ENCODE measurements around the gene AEN.
A peak's percentile ranks its signal among the peaks of the same experiment; 100 is the strongest.

The AEN gene

DNA sequence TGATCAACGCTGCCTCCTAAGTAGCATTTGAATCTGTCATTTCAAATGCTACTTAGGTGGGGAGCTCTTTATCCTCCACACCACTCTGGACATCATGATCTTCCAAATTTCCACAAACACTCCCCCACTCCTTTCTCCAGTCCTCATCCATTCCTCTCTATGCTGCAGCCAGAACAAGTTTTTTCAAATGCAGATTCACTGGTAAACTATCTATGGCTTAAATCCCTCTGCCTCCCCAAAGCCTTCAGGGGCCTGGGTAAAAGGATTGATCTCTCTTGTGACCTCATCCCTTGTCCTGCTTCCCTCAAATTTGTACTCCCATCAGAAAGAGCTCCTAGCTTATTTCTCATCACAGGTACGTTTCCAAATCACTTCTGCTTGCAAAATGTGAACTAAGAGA is 1.3 kb upstream of the AEN start:
- H3K4me3 ChIP-seq (replicated peaks; ENCODE audit: low read depth, low read length): no peak overlapping the region
- TF ChIP-seq, protein P1, sequence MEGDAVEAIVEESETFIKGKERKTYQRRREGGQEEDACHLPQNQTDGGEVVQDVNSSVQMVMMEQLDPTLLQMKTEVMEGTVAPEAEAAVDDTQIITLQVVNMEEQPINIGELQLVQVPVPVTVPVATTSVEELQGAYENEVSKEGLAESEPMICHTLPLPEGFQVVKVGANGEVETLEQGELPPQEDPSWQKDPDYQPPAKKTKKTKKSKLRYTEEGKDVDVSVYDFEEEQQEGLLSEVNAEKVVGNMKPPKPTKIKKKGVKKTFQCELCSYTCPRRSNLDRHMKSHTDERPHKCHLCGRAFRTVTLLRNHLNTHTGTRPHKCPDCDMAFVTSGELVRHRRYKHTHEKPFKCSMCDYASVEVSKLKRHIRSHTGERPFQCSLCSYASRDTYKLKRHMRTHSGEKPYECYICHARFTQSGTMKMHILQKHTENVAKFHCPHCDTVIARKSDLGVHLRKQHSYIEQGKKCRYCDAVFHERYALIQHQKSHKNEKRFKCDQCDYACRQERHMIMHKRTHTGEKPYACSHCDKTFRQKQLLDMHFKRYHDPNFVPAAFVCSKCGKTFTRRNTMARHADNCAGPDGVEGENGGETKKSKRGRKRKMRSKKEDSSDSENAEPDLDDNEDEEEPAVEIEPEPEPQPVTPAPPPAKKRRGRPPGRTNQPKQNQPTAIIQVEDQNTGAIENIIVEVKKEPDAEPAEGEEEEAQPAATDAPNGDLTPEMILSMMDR (IDR thresholded peaks at IDR 0.05; ENCODE audit: low read depth, low read length, missing control alignments): no peak
- DNase-seq (ENCODE audit: extremely low read depth, low read depth): no peak

DNA sequence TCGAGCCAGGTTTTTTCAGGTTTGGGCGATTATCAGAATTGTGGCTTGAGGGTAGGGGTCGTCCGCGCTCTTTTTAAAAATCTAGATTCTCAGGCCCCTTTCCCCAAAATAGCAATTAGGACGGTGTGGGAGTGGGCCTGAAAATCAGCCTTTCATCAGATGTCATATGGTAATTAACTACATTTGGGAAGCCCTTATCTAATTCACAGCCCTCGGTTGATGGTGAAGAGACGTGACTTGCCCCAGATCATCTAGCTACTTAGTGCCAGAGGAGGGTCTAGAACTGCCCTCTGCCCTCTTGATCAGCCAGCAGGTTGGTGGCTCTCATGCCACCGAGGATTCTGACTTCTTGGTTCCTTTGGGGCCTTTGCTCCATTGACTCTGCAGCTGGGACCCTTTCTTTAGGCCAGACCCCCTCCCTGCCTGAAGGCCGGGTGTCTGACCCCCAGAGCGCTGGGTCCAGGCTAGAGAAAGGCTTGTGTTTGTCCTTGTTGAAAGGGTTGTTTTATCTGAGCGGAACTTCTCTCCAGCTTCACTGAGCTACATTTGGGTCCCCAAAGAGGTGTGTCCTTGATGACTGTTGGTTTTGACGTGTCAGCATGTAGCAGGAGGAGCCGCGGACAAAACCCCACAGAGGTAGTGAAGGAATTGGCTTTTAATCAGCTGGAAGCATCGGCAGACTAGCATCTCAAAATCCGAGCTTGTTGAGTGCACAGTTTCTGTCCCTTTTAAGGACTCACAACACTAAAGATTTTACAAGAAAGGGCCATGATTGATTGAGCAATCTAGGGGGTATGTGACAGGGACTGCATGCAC is 857 bp downstream of the AEN start:
- peak overlapping the region; percentile 92 for H3K4me3 ChIP-seq (replicated peaks; ENCODE audit: low read depth, low read length)
- no peak for DNase-seq (ENCODE audit: extremely low read depth, low read depth)
- TF ChIP-seq, protein P1 (IDR thresholded peaks at IDR 0.05; ENCODE audit: low read depth, low read length, missing control alignments): no peak

DNA sequence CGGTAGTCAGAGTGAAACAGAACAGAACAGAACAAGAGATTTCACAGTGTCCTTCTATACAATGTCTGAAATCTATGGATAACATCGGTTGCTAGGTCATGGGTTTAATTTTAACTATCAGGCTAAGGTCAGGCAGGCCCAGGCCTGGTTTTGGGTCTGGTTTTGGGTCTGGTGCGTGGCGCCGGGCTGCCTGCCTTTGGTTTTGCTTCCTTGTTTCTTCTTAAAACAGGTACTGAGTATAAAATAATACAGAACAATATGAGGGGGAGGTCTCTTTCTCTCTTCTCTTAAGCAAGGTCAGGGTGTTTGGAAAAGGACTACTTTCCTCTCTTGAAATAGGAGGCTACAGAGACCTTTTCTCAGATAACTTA is 1.4 kb downstream of the AEN start:
- TF ChIP-seq, protein P1 (IDR thresholded peaks at IDR 0.05; ENCODE audit: low read depth, low read length, missing control alignments): no peak
- DNase-seq (ENCODE audit: extremely low read depth, low read depth): no peak
- peak overlapping the region; percentile 92 for H3K4me3 ChIP-seq (replicated peaks; ENCODE audit: low read depth, low read length)

DNA sequence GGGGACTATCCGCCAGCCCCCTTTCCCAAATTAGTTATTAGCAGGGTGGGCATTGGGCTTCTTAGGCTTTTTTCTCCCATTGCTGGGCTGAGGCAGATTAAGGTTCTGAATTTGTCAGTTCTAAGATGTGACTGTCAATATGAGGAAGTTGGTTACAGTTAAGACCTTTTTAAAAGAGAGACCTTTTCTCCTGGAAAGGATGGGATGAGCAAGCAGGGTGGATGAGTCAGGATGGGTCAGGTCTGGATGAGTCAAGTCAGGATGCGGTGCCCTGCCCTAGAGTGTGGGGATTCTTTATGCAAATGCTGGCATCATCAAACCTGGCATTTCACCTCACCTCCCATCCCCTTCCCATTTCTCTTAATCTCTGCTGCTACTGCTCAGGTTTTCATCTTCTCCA is 1.9 kb downstream of the AEN start:
- H3K4me3 ChIP-seq (replicated peaks; ENCODE audit: low read depth, low read length): peak overlapping the region; percentile 92
- TF ChIP-seq, protein P1 (IDR thresholded peaks at IDR 0.05; ENCODE audit: low read depth, low read length, missing control alignments): no peak
- peak; percentile 51 for DNase-seq (ENCODE audit: extremely low read depth, low read depth)

DNA sequence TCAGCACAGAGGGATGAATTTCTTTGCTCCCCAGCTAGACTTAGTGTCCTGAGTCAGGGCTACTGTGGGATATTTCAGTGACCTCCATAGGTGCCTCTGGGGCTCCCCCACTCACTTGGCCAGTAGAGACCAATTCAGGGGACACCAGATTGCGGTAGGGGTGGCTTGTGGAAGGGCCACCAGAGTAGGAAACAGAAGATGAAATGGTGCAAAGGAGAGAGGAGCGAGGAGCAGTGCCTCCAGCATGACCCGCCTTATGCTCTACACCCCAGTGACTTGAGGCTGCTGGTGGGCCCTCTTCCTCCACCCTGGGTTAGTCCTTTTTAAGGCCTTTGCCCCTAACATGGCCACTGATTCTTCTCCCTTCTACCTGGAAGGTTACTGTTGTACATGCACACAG is 2.5 kb downstream of the AEN start:
- TF ChIP-seq, protein P1 (IDR thresholded peaks at IDR 0.05; ENCODE audit: low read depth, low read length, missing control alignments): no peak

DNA sequence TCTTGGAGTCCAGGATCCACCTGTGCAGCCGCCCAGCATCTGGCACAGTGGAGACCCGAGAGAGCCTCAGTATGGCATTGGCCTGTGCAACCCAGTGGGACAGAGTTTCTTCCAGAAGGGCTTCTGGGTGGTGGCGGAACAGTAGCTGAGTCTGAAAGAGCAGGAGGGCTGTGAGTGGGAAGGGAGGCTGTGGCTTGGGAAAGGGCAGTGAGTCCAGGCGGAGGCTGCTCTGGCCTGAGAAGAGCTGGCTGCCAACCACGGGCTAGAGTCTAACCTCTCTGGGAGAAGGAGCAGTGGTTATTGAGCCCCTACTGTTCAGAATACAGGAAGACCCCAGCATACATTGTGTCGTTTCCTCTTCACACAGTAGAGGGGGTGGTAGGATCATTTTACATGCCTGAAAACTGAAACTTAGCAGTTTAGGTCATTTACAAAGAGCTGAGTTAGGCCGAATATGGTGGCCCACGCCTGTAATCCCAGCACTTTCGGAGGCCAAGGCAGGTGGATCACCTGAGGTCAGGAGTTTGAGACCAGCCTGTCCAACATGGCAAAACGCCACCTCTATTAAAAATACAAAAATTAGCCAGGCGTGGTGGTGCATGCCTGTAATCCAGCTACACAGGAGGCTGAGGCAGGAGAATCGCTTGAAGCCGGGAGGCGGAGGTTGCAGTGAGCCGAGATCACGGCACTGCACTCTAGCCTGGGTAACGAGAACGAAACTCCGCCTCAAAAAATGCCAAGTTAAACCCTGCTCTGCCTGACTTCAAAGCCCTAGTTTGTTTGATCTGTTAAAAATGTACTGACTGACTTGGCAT is 3.2 kb downstream of the AEN start:
- DNase-seq (ENCODE audit: extremely low read depth, low read depth): no peak
- H3K4me3 ChIP-seq (replicated peaks; ENCODE audit: low read depth, low read length): peak overlapping the region; percentile 92
- TF ChIP-seq, protein P1 (IDR thresholded peaks at IDR 0.05; ENCODE audit: low read depth, low read length, missing control alignments): peak; percentile 17

More for the DNA sequence above, 2.5 kb downstream of the AEN start:
- no peak for DNase-seq (ENCODE audit: extremely low read depth, low read depth)
- peak overlapping the region; percentile 92 for H3K4me3 ChIP-seq (replicated peaks; ENCODE audit: low read depth, low read length)

All from HFF-Myc (cell line).